Peyer's patch (tissue), 4 donors: ENCODE data around the gene OR11A1.
"Not testable (repeated sequence)": the region's sequence is repeated elsewhere in the genome, so short reads cannot be mapped to it uniquely, and the experiment has no call there.

Experiments used
- POLR2A ChIP-seq, 2 donors: fragments of 450-650 bp; IDR thresholded peaks; one replicate each; pipeline ENCODE4 v1.5.1; 2017; ENCODE audit warnings: antibody characterized with exemption in 2 of 2, mild to moderate bottlenecking in 2 of 2, moderate library complexity in 2 of 2
- TF ChIP-seq, protein P1 (sequence below), 6 experiments: fragments of 450-650 bp in 4 of 6; fragments of 200-600 bp in 2 of 6; sonication (generic) in 1 of 6; IDR thresholded peaks; one replicate each; pipeline ENCODE4 v1.5.1; 2017 to 2019; ENCODE audit warnings: antibody characterized with exemption in 6 of 6, mild to moderate bottlenecking in 3 of 6, moderate library complexity in 1 of 6

DNA sequence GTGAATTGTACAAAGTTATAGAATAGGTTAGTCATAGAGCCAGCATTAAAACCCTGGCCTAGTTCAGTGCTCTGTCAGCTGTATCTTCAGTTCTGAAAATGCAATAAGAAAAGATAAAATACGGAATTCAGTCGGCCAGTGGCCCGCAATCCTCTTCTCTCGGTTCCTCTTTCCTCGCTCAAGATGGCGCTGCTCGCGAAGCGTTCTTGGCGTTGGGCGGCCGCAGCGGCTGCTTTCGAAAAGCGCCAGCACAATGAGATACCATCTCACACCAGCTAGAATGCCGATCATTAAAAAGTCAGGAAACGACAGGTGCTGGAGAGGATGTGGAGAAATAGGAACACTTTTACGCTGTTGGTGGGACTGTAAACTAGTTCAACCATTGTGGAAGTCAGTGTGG, 20.1 kb downstream of the OR11A1 start:
- TF ChIP-seq, protein P1, sequence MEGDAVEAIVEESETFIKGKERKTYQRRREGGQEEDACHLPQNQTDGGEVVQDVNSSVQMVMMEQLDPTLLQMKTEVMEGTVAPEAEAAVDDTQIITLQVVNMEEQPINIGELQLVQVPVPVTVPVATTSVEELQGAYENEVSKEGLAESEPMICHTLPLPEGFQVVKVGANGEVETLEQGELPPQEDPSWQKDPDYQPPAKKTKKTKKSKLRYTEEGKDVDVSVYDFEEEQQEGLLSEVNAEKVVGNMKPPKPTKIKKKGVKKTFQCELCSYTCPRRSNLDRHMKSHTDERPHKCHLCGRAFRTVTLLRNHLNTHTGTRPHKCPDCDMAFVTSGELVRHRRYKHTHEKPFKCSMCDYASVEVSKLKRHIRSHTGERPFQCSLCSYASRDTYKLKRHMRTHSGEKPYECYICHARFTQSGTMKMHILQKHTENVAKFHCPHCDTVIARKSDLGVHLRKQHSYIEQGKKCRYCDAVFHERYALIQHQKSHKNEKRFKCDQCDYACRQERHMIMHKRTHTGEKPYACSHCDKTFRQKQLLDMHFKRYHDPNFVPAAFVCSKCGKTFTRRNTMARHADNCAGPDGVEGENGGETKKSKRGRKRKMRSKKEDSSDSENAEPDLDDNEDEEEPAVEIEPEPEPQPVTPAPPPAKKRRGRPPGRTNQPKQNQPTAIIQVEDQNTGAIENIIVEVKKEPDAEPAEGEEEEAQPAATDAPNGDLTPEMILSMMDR (IDR thresholded peaks at IDR 0.05): not testable (repeated sequence)
- TF ChIP-seq POLR2A (IDR thresholded peaks at IDR 0.05): not testable (repeated sequence)
